DMS79 (cell line): ENCODE measurements around the gene PHF2.

Source experiments
- DNase-seq: peaks from one replicate; lab custom pipeline; 2025; lab: John Stamatoyannopoulos, UW

PHF2 gene

DNA sequence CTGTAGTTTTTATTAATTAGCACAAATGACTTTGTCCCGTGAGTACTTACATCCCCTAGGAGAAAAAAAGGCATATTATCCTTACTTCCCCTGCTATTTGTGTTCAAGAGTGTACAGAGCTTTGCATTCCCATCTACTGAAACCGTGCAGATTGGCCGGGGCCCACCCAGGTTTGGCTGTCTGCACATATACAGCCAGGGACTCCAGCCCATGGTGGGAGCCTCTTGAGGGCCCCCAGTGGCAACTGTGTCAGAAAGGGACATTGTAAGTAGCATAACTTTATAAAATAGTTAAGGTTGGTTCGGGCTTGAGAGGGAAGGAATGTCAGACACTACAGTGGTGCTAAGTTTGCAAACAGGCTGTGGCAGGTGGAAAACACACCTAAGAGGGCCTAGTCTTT, 24.7 kb downstream of the PHF2 start:
- no peak for DNase-seq

DNA sequence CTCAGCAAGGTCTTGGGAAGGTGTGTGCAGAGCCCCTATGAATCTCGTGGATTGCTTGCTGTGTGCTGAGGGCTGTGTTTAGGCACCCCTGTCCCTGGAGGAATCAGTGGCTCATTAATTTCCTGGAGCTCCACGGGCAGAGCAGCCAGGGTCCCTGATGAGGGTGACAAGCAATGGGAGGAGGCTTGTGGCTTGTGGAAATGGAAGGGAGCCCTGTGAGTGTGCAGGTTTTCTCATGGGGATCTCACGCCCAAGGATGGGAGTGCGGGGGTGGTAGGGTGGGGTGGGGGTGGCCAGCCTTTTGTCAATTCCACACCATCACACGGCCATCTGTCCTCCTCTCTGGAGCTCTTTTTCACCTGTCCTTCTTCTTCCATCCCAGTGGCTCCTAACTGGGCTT, 25.3 kb downstream of the PHF2 start:
- DNase-seq = no peak

DNA sequence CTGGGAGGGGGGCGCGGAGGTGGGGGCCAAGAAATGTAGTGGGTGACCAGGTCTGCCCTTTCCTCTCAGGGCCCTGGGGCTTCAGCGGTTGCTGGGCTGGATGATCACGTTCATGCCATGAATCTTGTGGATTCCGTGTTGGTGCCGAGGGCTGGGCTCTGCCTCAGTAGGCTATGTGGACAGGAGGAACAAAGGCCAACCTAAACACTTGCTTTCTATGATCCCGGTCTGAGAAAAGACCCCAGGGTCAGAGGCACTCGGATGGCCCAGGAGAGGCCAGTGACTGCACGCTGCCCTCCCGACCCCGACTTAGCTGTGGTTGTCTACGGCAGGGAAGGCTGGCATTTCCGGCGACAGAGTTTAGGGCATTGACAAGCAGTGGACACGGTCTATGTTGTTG, 26.6 kb downstream of the PHF2 start:
- no peak for DNase-seq

DNA sequence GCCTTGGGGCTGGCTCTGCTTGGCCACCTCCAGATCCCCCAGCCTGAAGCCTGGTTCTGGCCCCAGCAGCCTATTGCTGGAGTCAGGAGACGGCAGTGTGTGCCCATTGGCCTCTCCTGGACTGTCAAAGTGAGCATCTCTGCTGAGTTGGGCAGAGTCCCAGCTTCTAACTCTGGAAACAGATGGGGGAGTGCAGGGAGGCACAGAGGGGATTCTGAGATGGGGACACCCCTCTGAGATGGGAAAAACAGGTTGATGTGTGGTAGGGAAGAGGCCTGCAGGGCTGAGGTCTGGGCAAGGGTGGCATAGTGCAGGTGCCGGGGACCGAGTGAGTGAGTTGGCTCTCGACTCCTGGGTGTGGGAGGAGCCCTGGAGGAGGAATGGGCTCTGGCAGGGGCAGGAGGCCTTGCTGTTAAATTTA, 27.5 kb downstream of the PHF2 start:
- no peak for DNase-seq

DNA sequence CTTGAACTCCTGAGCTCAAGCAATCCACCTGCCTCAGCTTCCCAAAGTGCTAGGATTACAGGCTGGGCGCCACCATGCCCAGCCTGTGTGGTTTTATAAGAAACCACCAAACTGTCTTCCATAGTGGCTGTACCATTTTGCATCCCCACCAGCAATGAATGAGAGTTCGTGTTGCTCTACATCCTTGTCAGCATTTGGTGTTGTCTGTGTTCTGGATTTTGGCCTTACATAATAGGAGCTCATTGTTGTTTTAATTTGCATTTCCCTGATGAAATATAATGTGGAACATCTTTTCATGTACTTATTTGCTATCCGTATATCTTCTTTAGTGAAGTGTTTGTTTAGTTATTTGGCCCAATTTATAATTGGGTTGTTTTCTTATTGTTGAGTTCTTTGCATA, 29.8 kb downstream of the PHF2 start:
- no peak for DNase-seq

DNA sequence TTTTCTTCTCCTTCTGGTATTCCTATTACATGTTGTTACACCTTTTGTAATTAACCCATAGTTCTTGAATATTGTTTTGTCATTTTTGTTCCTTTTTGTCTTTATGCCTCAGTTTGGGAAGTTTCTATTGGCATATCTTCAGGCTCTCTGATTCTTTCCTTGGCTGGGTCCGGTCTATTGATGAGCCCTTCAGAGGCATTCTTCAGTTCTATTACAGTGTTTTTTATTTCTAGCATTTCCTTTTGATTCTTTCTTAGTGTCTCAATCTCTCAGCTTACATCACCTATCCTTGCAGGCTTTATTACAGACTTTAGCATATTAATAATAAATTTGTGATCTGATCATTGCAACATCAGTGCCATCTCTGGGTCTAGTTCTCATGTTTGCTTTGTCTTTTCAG, 33.8 kb downstream of the PHF2 start:
- no peak for DNase-seq

DNA sequence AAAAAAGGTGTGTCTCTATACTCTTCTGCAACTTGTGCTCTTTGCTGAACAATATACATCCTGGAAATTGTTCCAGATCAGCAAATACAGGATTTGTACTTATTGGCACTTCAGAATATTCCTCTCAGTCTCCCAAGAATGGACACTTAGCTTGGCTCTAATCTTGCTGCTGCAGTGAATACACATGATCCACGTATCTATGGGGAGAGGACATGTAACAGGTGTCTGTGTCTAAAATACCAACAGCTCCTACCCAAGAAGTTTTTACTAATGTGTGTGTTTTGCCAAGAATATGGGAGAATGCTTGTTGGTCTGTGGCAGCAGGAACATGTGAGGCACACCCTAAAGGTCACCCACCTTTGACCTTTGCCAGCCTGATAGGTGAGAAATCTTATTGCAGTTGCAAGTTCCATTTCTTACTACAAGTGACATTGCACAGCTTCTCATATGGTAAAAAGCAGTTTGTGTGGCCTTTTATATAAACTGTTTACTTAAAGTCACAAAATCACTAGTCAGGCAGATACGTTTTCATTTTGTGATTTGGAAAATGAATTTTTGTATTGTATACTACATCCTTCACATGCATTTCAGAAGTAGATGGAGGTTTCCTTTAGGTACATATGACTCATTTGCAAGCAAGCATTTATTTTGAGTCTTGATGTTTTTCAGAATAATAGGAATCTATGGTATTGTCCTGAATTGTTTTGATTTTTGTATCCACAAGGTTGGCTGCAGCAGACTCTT, 35.8 kb downstream of the PHF2 start:
- no peak for DNase-seq

DNA sequence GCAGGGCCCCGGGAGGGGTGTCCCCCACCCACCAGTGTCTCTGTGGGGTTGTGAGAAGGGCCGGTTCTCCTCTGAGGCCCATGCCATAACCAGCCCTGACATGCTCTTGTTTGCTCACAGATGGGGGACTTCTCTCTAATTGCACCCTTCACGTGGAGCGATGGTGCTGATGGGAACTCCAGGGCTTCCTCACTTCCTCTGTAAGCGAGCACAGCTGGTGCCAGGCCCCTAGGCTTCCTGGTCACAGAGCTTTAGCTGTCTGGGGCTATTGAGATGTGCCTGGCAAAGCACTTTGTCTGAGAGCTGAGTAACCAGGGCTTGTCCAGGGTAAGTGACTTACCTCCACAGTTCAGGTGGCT, 36.4 kb downstream of the PHF2 start:
- DNase-seq = no peak

DNA sequence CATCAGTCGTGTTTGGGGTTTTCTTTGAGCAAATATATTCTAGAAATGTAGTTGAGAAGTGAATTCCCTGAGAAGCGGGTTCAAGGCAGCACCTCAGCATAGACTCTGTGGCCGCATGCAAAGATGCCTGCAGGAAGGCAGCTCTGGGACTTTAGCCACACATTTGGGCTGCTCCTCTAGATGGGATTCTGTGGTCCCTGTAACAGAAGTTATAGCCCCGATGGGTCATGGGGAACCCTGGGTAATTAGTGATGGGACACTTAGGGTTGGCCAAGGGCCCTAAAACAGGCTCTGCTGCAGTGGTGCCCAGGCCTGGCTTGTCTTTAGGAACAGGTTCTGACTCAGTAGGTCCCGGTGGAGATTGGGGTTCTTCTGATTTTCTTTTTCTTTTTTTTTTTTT, 36.8 kb downstream of the PHF2 start:
- no peak for DNase-seq

DNA sequence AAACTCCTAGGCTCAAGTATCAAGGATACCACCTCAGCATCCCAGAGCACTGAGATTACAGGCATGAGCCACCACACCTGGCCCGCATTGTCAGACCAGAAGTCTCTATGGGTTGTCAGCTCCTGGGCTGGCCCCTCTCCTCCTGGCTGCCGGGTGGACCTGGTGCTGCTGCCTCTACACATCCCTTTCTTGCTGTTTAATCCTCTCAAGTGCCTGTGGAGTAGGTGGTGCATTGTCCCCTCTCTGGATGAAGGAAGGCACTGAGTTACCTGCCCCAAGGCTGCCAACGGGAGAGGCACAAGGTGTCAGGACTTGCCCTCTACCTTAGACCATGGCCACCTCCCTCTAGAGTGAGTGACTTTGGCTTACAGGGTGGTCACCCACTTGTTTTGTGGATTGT, 37.4 kb downstream of the PHF2 start:
- no peak for DNase-seq

DNA sequence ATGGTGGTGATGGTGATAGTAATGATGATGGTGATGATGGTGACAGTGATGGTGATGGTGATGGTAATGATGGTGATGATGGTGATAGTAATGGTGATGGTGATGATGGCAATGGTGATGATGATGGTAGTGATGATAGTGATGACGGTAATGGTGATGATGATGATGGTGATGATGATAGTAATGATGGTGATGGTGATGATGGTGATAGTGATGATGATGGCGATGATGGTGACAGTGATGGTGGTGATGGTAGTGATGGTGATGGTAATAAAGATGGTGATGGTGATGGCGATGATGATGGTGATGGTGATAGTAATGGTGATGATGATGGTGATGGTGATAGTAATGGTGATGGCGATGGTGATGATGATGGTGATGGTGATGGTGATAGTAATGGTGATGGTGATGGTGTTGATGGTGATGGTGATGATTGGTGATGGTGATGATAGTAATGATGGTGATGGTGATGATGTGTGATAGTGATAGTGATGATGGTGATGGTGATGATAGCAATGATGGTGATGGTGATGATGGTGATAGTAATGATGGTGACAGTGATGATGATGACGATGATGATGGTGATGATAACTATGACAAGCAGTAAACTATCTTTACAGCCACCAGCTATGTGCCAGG, 38.6 kb downstream of the PHF2 start:
- DNase-seq = no peak

DNA sequence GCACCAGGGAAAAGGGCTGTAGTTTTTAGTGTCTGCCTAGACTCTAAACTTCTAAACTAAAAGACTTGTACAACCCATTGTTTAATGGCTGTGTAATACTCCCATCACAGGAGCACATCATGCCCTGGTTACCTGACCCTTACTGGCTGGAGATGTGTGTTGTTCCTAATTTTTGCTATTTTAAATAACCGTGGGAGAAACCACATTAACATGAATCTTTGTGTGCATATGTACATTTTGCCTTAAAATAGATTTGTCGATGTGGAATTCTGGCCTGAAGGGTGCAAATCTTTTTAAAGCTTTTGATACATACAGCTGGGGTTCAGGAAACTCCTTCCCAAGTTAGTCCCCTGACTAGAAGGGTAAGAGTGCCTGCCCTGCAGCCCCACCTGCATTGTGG, 39.7 kb downstream of the PHF2 start:
- no peak for DNase-seq

DNA sequence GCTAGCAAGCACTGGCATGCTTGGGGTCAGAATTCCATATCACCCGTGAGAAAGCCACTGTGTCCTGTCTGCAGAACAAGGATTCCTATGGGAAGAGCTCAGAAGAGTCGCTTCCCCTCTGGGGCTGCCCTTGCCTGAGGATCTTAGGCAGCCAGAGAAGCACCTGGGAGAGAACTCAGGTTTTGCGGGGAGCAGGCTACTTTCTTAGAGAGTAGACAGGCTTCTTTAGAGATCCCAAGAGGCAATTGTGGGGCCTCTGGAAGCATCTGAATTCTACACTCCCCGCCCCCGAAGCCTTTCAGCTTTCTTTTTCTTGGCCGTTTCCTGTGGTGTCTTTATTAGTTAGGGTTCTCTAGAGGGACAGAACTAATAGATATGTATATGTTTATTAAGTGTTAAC, 40.9 kb downstream of the PHF2 start:
- no peak for DNase-seq

DNA sequence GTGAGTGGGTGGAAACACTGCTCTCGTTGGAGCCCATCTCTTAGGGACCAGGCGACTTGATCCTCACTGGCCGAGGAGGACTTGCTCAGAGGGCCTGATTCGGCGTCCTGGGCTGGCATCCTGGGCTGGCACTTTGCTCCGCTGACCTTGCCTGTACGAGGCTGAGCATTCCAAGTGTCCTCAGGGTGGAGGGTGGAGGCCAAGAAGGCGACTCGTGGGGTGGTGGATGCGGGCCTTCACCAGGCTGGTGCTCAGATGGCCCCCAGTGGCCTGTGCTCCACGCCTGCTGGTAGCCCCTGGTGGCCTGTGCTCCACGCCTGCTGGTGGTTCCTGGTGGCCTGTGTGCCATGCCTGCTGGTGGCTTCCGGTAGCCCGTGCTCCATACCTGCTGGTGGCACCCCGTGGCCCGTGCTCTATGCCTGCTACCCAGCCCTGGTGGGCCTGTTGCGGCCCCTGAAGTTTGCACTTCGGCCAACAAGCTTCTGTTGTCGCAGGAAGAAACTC, 42.9 kb downstream of the PHF2 start:
- DNase-seq = no peak

DNA sequence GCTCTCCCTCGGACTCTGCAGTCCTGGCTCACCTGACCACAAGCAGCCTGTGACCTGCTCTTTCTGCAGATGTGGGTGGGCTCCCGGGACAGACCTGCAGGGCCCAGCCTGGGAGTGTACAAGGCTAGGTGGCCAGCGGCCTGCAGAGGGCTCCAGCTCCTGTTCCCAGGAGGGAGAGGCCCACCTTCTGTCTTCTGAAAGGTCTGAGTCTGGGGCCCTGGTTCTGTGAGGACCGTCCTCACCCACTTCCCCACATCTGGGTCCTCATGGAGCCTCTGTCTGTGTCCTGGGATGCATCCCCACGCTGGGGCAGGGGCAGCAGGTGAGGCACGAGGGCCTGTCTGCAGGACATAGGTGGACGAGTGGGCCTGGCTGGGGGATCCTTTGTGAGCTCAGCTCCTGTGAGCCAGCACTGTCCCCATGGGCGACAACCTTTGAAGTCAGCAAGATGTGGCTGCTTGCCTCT, 43.7 kb downstream of the PHF2 start:
- DNase-seq = no peak

DNA sequence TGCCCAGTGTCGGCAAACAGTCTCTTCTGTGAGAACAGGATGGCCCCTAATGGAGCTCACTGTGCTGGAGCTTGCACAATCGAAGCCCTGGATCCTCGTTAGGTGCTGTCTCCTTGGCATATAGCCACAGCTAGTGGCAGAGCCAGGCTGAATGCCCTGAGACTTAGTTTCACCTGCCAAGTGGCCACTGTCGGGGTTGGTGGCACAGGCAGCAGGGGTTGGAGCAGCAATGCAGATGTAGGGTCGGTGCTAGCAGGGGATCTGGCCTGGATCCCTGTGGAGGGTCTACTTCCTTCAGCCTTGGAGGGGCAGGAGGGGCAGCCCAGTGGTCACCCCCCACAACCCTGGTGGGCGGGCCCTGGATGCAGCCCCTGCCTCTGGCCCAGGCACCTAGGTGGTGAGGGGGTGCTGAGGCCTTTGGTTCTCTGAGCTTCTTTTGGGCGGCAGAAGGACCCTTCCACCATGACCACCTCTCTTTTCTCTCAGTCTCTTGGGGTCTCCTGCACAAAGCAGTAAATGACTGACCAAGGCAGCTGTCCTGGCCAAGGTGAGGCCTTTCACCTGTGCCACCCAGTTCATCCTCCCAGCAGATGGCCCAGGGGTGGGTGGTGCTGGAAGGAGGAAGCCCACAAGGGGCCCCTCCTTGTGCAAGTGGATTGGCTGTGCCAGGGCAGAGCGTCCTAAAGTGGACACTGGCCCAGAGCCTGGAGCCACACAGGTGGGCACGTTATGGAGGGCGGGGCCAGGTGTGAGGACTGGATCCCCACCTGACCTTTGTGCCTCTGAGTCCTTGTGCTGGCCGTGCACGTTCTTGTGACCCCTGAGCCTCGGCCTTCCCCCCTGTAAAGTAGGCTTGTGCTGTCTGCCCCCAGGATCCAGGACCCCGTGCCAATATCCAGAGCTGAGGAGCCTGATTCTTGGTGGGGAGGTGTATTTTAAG, 44.8 kb downstream of the PHF2 start:
- no peak for DNase-seq

DNA sequence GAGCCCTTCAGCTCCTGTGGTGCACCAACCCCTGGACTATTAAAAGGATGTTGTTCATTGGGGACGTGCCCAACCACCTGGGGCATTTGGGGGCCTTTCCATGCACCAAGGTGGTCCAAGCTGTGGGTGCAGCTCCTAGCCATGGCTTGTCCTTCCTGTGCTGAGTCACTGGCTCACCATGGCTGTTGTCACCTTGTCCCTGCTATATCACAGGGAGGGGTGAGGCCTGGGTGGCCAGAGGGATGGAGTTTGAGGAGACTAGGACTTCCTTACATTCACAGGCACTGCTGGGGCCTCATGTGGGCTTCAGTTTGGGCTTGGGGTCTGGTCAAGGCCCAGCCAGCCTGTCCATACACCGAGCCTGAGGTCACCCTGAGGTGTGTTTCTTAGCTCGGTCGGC, 45.5 kb downstream of the PHF2 start:
- no peak for DNase-seq

DNA sequence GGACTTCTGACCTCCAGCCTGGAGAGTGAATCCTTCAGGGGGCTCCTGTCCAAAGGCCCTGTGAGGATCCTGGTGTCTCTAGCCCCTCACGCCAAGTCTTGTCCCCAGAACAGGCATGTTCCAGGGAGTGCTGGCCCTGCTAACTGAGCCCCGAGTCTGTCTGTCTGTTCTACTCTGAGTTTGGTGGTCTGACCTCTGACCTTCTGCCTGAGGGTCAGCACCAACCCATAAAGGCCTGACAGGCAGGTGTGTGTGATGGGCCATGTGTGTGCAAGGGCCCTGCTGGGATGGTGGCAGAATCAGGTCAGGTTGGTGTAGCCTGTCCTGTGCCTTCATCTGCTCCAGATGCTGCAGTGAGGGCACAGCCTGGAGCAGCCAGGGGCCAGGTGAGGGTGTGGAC, 46.3 kb downstream of the PHF2 start:
- no peak for DNase-seq

DNA sequence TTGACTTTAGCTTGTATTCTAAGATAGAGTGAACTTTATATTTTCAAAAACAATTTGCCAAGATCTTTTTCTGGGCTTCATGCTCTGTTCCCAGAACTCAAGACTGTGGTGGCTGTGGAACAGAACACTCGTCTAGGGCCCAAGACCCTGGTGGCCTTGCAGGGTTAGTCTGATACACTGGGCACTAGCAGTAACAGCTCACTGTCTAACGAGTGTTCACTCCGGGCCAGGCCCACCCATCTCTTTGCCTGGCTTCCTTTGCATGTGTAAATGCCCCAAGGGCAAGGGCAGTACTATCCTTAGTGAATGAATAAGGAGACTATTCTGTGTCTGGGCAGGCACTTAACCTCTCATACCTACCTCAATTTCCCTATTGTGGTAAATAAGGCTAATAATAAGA, 47.4 kb downstream of the PHF2 start:
- no peak for DNase-seq

DNA sequence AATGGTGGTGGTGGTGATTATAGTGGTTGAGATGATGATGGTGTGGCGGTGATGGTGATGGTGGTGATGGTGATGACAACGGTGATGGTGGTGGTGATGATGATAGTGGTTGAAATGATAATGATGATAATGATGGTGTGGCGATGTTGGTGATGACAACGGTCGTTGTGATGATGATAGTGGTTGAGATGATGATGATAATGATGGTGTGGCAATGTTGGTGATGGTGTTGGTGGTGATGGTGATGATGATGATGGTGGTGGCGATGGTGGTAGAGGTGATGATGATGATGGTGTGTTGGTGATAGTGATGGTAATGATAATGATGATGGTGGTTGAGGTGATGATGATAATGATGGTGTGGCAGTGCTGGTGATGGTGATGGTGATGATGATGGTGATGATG, 48.0 kb downstream of the PHF2 start:
- DNase-seq = no peak

DNA sequence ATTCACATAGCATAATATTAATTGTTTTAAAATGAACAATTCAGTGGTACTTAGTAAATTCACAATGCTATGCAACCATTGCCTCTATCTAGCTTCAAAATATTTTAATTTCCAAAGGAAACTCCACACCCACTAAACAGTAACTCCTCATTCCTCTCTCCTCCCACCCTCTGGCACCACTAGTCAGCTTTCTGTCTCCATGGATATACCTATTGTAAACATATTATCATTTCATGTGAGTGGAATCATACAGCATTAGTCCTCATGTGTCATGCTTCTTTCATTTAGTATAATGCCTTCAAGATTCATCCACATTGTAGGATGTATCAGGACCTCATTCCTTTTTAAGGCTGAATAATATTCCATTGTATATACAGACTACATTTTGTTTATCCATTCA, 48.6 kb downstream of the PHF2 start:
- no peak for DNase-seq

DNA sequence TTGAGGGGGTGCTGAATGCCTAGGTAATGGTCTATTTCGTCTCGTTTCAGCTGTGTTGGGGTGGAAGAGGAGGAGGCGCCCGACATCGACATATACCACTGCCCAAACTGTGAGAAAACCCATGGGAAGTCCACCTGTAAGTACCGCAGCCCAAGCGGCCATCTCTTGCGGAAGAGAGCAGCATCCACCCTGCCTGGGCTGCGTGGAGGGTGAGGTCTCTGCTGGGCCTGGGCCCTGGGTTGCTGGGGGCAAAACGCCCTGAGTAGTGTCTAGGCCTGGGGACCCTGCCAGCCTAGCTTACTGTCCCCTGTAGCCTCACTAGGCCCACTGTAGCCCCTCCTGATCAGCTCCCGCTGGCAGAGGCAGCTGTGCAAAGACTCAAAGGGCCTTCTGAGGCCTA, 53.5 kb downstream of the PHF2 start:
- DNase-seq = no peak
